Activated B cell treated with CpG ODN at 0.5 μM for 24 hours (primary cell): Measurements from ENCODE around the gene SLC41A2. TPM values are rescaled to one million over a fixed set of nuclear protein-coding genes. Genes with fewer than 3 reads are reported as not detected.

ENCODE experiments used
- ATAC-seq: fragments of 200-7000 bp; cut with Tn5 transposase; one replicate; pipeline ENCODE4 v1.10.0; 2021; ENCODE audit warnings: low read depth, mild to moderate bottlenecking, moderate library complexity
- CTCF ChIA-PET: fragments of 350-600 bp; sonication (Branson Sonifier 250); formaldehyde crosslinking; loops from one replicate; lab custom pipeline; 2021; ENCODE audit warnings: antibody characterized with exemption; lab: Charles Lee
- POLR2A ChIA-PET: fragments of 350-600 bp; sonication (Branson Sonifier 250); formaldehyde crosslinking; loops from one replicate; lab custom pipeline; 2021; ENCODE audit warnings: antibody characterized with exemption; lab: Charles Lee
- DNase-seq: peaks from one replicate; pipeline ENCODE4 v3.0.0; 2022
- H3K27ac Mint-ChIP-seq: one replicate; pipeline ENCODE4 v1.8.0; 2020; ENCODE audit warnings: mixed read lengths
- H3K27me3 Mint-ChIP-seq: one replicate; pipeline ENCODE4 v1.8.0; 2021; ENCODE audit warnings: mixed read lengths
- H3K36me3 Mint-ChIP-seq: one replicate; pipeline ENCODE4 v1.8.0; 2021; ENCODE audit warnings: low read depth, mixed read lengths
- H3K4me1 Mint-ChIP-seq: one replicate; pipeline ENCODE4 v1.8.0; 2021; ENCODE audit warnings: mixed read lengths
- H3K4me3 Mint-ChIP-seq: one replicate; pipeline ENCODE4 v1.8.0; 2020; ENCODE audit warnings: mild to moderate bottlenecking, mixed read lengths
- H3K9me3 Mint-ChIP-seq: one replicate; pipeline ENCODE4 v1.8.0; 2020; ENCODE audit warnings: mixed read lengths
- CTCF ChIP-seq: fragments of 200-600 bp; IDR thresholded peaks from one replicate; pipeline ENCODE4 v1.8.0; 2022; ENCODE audit warnings: antibody characterized with exemption, mild to moderate bottlenecking
- intact Hi-C: fragments of 100-400 bp; cut with micrococcal nuclease; formaldehyde crosslinking; loops from one replicate; pipeline ENCODE4 v1.15.1; 2024
- total RNA-seq: library from RNA; stranded (reverse); gene quantifications from 2 replicates; pipeline ENCODE4 v1.2.3, GENCODE V29; 2022

The SLC41A2 gene
- total RNA-seq, 1 donor from 2014 or later: 12.6 TPM

GRCh38 chr12:104941454-104941853, 16.6 kb downstream of the SLC41A2 start:
- H3K4me1 Mint-ChIP-seq: no peaks in the 10 kb centered on the region
- peaks cover 5% of the 10 kb centered on the region for H3K9me3 Mint-ChIP-seq
- intact Hi-C loops: no loop called here
- ATAC-seq: no peak
- H3K36me3 Mint-ChIP-seq: peaks cover 3% of the 10 kb centered on the region
- ChIA-PET POLR2A (interaction anchor here (0.6 kb wide), 1 partner anchor 774 kb away, joined by 3 read pairs; no protein-coding TSS in a partner anchor), CTCF (no interaction called here)
- no peak overlapping the region for H3K27ac Mint-ChIP-seq
- no peaks in the 10 kb centered on the region for H3K27me3 Mint-ChIP-seq
- no peak for TF ChIP-seq CTCF
- no peak overlapping the region for H3K4me3 Mint-ChIP-seq
- DNase-seq: no peak

GRCh38 chr12:104939089-104939488, 19.0 kb downstream of the SLC41A2 start:
- CTCF ChIA-PET: no interaction called here
- H3K9me3 Mint-ChIP-seq: peaks cover 5% of the 10 kb centered on the region
- no peaks in the 10 kb centered on the region for H3K4me1 Mint-ChIP-seq
- peaks cover 3% of the 10 kb centered on the region for H3K36me3 Mint-ChIP-seq
- POLR2A ChIA-PET: no interaction called here
- ATAC-seq (no peak), DNase-seq (no peak)
- H3K4me3 Mint-ChIP-seq: no peak overlapping the region
- intact Hi-C loops: no loop called here
- H3K27me3 Mint-ChIP-seq: no peaks in the 10 kb centered on the region
- TF ChIP-seq CTCF: no peak
- no peak overlapping the region for H3K27ac Mint-ChIP-seq

GRCh38 chr12:104938371-104938770, 19.7 kb downstream of the SLC41A2 start:
- intact Hi-C loops: no loop called here
- ATAC-seq: no peak
- CTCF ChIA-PET: no interaction called here

GRCh38 chr12:104935886-104936285, 22.2 kb downstream of the SLC41A2 start:
- intact Hi-C loops: no loop called here
- Mint-ChIP-seq H3K4me3 (no peak overlapping the region), H3K27ac (no peak overlapping the region), H3K27me3 (no peaks in the 10 kb centered on the region), H3K9me3 (no peaks in the 10 kb centered on the region), H3K36me3 (no peaks in the 10 kb centered on the region), H3K4me1 (peaks cover 12% of the 10 kb centered on the region)
- DNase-seq: no peak
- CTCF ChIA-PET: interaction anchor here (0.9 kb wide), 1 partner anchor 40 kb away, joined by 4 read pairs; no protein-coding TSS in a partner anchor
- TF ChIP-seq CTCF: no peak
- no peak for ATAC-seq
- POLR2A ChIA-PET: interaction anchor here (0.7 kb wide), 2 partner anchors 17 to 433 kb away, joined by 4 read pairs; no protein-coding TSS in a partner anchor

More at GRCh38 chr12:104938371-104938770, 19.7 kb downstream of the SLC41A2 start:
- no peak for TF ChIP-seq CTCF
- no peak for DNase-seq
- no peaks in the 10 kb centered on the region for H3K9me3 Mint-ChIP-seq
- POLR2A ChIA-PET: no interaction called here
- no peaks in the 10 kb centered on the region for H3K27me3 Mint-ChIP-seq
- H3K4me3 Mint-ChIP-seq: no peak overlapping the region
- H3K4me1 Mint-ChIP-seq: peaks cover 1% of the 10 kb centered on the region
- H3K27ac Mint-ChIP-seq: no peak overlapping the region
- H3K36me3 Mint-ChIP-seq: no peaks in the 10 kb centered on the region

GRCh38 chr12:104933778-104934177, 24.3 kb downstream of the SLC41A2 start:
- POLR2A ChIA-PET: no interaction called here

More at GRCh38 chr12:104933778-104934177, 24.3 kb downstream of the SLC41A2 start:
- H3K27ac Mint-ChIP-seq: peak overlapping the region; percentile 24
- H3K36me3 Mint-ChIP-seq: no peaks in the 10 kb centered on the region
- no peak for TF ChIP-seq CTCF
- H3K4me3 Mint-ChIP-seq: no peak overlapping the region
- intact Hi-C loops: loop anchor here (5.0 kb wide), 1 partner anchor 41 kb away; no protein-coding TSS in a partner anchor
- CTCF ChIA-PET: interaction anchor here (1.3 kb wide), 1 partner anchor 552 kb away, joined by 3 read pairs; no protein-coding TSS in a partner anchor
- H3K27me3 Mint-ChIP-seq: no peaks in the 10 kb centered on the region
- no peak for ATAC-seq
- no peak for DNase-seq
- H3K4me1 Mint-ChIP-seq: peaks cover 28% of the 10 kb centered on the region
- no peaks in the 10 kb centered on the region for H3K9me3 Mint-ChIP-seq
